NCI-H82 (cell line): ENCODE measurements around the gene NAA38.

Experiments
- DNase-seq: peaks from one replicate; lab custom pipeline; 2025; lab: John Stamatoyannopoulos, UW

NAA38 gene

GRCh38 chr17:7852919-7853690, 4.3 kb downstream of the NAA38 start:
- DNase-seq: no peak

- no peak for DNase-seq
Observed at GRCh38 chr17:7852262-7852670, 5.1 kb downstream of the NAA38 start.

- peak; percentile 97 for DNase-seq
Observed at GRCh38 chr17:7851438-7852261, 5.7 kb downstream of the NAA38 start.

GRCh38 chr17:7850701-7851437, 6.5 kb downstream of the NAA38 start:
- no peak for DNase-seq

- no peak for DNase-seq
Observed at GRCh38 chr17:7849751-7850504, 7.4 kb downstream of the NAA38 start.

- DNase-seq: no peak
Observed at GRCh38 chr17:7849130-7849750, 8.1 kb downstream of the NAA38 start.

- DNase-seq: no peak
Observed at GRCh38 chr17:7848739-7849129, 8.6 kb downstream of the NAA38 start.

DNA sequence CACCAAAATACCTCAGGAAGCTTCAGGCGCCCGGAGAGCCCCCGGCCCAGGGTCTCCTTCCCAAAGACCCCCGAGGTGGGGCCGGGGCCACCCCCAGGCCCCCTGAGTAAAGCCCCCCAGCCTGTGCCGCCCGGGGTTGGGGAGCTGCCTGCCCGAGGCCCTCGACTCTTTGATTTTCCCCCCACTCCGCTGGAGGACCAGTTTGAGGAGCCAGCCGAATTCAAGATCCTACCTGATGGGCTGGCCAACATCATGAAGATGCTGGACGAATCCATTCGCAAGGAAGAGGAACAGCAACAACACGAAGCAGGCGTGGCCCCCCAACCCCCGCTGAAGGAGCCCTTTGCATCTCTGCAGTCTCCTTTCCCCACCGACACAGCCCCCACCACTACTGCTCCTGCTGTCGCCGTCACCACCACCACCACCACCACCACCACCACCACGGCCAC, 9.2 kb downstream of the NAA38 start:
- DNase-seq: no peak

DNA sequence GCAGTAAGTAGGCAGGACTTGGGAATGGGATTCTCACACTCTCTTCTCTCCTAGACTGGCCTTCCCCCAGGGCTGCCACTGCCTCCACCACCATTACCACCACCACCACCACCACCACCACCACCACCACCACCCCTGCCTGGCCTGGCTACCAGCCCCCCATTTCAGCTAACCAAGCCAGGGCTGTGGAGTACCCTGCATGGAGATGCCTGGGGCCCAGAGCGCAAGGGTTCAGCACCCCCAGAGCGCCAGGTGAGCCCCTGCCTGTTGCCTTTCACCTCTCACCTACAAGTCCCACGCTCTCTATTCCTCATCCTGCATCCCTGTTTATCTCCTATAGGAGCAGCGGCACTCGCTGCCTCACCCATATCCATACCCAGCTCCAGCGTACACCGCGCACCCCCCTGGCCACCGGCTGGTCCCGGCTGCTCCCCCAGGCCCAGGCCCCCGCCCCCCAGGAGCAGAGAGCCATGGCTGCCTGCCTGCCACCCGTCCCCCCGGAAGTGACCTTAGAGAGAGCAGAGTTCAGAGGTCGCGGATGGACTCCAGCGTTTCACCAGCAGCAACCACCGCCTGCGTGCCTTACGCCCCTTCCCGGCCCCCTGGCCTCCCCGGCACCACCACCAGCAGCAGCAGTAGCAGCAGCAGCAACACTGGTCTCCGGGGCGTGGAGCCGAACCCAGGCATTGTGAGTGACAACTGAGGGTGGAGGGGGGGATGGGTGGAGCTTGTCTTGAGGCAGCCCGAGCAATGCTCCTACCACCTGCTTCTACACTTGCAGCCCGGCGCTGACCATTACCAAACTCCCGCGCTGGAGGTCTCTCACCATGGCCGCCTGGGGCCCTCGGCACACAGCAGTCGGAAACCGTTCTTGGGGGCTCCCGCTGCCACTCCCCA, 10.3 kb downstream of the NAA38 start:
- no peak for DNase-seq

DNA sequence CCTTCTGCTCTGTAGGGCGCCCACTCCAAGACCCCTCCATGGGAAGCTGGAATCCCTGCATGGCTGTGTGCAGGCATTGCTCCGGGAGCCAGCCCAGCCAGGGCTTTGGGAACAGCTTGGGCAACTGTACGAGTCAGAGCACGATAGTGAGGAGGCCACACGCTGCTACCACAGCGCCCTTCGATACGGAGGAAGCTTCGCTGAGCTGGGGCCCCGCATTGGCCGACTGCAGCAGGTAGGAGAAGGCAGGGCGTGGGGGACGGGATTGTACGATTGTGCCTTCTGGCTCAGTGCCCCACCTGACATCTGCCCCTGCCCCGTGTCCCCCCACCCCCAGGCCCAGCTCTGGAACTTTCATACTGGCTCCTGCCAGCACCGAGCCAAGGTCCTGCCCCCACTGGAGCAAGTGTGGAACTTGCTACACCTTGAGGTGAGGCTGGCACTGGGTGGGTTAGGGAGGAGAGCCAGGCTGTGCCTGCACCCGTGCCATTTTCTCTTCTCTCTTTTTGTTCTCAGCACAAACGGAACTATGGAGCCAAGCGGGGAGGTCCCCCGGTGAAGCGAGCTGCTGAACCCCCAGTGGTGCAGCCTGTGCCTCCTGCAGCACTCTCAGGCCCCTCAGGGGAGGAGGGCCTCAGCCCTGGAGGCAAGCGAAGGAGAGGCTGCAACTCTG, 11.2 kb downstream of the NAA38 start:
- DNase-seq: no peak

DNA sequence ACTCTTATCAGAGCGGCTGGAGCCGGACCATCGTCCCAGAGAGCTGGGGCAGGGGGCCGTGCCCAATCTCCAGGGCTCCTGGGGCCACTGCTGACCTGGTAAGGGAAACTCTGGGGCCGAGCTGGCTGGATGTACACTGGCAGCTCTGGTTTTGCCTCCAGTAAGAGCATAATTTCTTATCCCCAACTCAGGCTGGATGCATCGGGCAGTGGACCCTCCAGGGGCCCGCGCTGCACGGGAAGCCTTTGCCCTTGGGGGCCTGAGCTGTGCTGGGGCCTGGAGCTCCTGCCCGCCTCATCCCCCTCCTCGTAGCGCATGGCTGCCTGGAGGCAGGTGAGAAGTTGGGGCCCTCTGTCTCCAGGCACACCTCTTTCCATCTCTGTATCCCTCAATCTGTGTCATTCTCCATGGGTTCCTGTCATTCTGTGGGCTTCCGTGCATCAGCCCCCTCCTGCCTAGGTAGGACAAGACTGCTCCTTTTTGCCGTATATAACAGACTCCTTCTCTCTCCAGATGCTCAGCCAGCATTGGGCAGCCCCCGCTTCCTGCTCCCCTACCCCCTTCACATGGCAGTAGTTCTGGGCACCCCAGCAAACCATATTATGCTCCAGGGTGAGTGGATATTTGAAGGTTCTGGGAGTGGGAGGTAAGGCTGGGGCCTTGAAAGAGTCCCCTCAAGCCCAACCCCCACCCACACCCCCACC, 11.8 kb downstream of the NAA38 start:
- no peak for DNase-seq

- DNase-seq: peak; percentile 97
Observed at GRCh38 chr17:7844292-7845154, 12.8 kb downstream of the NAA38 start.

GRCh38 chr17:7843536-7844291, 13.6 kb downstream of the NAA38 start:
- peak; percentile 93 for DNase-seq

- peak; percentile 68 for DNase-seq
Observed at GRCh38 chr17:7843257-7843535, 14.2 kb downstream of the NAA38 start.

DNA sequence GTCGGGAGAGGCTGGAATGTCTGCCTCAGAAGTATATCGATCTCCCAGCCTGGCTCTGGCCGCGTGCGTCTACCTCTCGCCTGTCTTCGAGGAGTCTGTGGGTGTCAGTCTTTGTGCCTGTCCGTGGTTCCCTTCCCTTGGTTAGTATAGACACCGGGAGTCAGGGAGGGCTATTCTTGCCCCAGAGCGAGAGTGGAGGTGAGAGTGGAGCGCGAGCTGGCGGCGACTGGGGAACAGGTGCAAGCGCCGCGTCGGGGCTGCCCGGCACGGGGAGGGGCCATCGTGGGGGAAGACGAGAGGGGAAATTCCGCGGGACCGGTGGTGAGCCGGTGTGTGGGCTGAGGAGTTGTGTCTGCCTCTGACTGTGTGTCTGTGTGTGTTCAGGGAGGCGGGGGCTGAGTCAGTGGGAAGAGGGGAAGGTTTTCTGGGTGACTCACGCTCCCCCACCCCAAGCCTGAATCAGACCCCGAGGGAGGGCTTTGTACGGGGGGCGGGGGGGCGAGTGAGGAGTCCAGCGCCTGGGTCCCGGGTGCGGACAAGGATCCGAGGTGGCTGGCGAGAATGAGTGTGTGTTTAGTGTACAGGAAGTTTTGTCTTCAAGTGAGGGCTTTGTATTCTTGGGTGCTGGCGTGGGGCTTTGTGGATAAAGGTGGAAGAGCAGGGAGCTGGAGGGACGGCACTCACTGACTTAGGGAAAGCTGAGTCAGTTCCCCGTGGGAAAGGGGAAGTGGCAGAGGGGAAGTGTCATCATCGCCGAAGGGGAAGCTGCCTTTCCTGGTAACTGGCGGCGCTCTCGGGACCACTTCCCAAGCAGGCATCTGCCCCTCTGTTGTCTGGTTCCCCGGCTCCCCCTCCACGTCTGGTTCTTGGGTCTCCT, 14.7 kb downstream of the NAA38 start:
- peak; percentile 80 for DNase-seq

- peak; percentile 97 for DNase-seq
Observed at GRCh38 chr17:7841915-7842379, 15.4 kb downstream of the NAA38 start.
